Calu3 (cell line): ENCODE measurements around the gene PPARA. TPM values are rescaled to one million over a fixed set of nuclear protein-coding genes. Genes with fewer than 3 reads are reported as not detected.

Source experiments
- BruUV-seq: library from RNA; stranded (reverse); fragments of 400-500 nt; replicated peaks from 2 replicates; lab custom pipeline; 2021; lab: Mats Ljungman, UMichigan
- CTCF ChIA-PET: fragments of 300-600 bp; sonication (Branson Sonifier 250); formaldehyde crosslinking; loops from one replicate; lab custom pipeline; 2022; ENCODE audit warnings: antibody characterized with exemption; lab: Charles Lee
- DNase-seq: peaks from one replicate; pipeline ENCODE4 v3.0.0; 2022
- H3K27ac Mint-ChIP-seq: one replicate; pipeline ENCODE4 v1.8.0; 2022; ENCODE audit warnings: mixed read lengths; ENCODE audit not compliant: unreplicated experiment
- H3K27me3 Mint-ChIP-seq: one replicate; pipeline ENCODE4 v1.8.0; 2022; ENCODE audit warnings: mixed read lengths; ENCODE audit not compliant: unreplicated experiment
- H3K36me3 Mint-ChIP-seq: one replicate; pipeline ENCODE4 v1.8.0; 2022; ENCODE audit warnings: mild to moderate bottlenecking, moderate library complexity, mixed read lengths; ENCODE audit not compliant: insufficient read depth, unreplicated experiment
- H3K4me1 Mint-ChIP-seq: one replicate; pipeline ENCODE4 v1.8.0; 2022; ENCODE audit warnings: mild to moderate bottlenecking, low read depth, mixed read lengths; ENCODE audit not compliant: unreplicated experiment
- H3K4me3 Mint-ChIP-seq: one replicate; pipeline ENCODE4 v1.8.0; 2022; ENCODE audit warnings: mild to moderate bottlenecking, low read depth, moderate library complexity, mixed read lengths; ENCODE audit not compliant: unreplicated experiment
- H3K9me3 Mint-ChIP-seq: one replicate; pipeline ENCODE4 v1.8.0; 2022; ENCODE audit warnings: low read depth, mixed read lengths; ENCODE audit not compliant: unreplicated experiment
- CTCF ChIP-seq: fragments of 200-600 bp; IDR thresholded peaks from one replicate; pipeline ENCODE4 v1.8.0; 2022; ENCODE audit warnings: antibody characterized with exemption; ENCODE audit not compliant: unreplicated experiment
- intact Hi-C: fragments of 100-400 bp; cut with micrococcal nuclease; formaldehyde crosslinking; loops from one replicate; pipeline ENCODE4 v1.10.0; 2022; ENCODE audit not compliant: unreplicated experiment
- total RNA-seq: library from RNA; stranded (reverse); gene quantifications from 2 replicates; pipeline ENCODE4 v1.2.3, GENCODE V29; 2022

The PPARA gene
- total RNA-seq, 1 experiment from 2014 or later: 22.7 TPM

GRCh38 chr22:46103664-46104063, 46.7 kb upstream of the PPARA start:
- TF ChIP-seq CTCF: no peak
- Mint-ChIP-seq H3K36me3 (peaks cover 89% of the 10 kb centered on the region), H3K4me3 (peak overlapping the region; percentile 48), H3K27me3 (no peaks in the 10 kb centered on the region), H3K4me1 (peaks cover 30% of the 10 kb centered on the region), H3K9me3 (no peaks in the 10 kb centered on the region), H3K27ac (peak overlapping the region; percentile 86)
- no TSS peak for BruUV-seq
- CTCF ChIA-PET: no interaction called here
- intact Hi-C loops: loop anchor here (10.0 kb wide), 1 partner anchor 49 kb away; no protein-coding TSS in a partner anchor
- DNase-seq: no peak

GRCh38 chr22:46104170-46104880, 46.0 kb upstream of the PPARA start:
- peak overlapping the region; percentile 52 for H3K4me3 Mint-ChIP-seq
- no peak for TF ChIP-seq CTCF
- peak overlapping the region; percentile 90 for H3K27ac Mint-ChIP-seq
- intact Hi-C loops: loop anchor here (10.0 kb wide), 1 partner anchor 50 kb away; no protein-coding TSS in a partner anchor
- no peaks in the 10 kb centered on the region for H3K9me3 Mint-ChIP-seq
- BruUV-seq: no TSS peak
- CTCF ChIA-PET: no interaction called here
- H3K4me1 Mint-ChIP-seq: peaks cover 37% of the 10 kb centered on the region
- DNase-seq: no peak
- peaks cover 89% of the 10 kb centered on the region for H3K36me3 Mint-ChIP-seq
- no peaks in the 10 kb centered on the region for H3K27me3 Mint-ChIP-seq

- peak; percentile 30 for DNase-seq
- Mint-ChIP-seq H3K27ac (peak overlapping the region; percentile 90), H3K4me1 (peaks cover 42% of the 10 kb centered on the region), H3K36me3 (peaks cover 92% of the 10 kb centered on the region), H3K27me3 (no peaks in the 10 kb centered on the region), H3K9me3 (no peaks in the 10 kb centered on the region), H3K4me3 (peak overlapping the region; percentile 52)
- no TSS peak for BruUV-seq
- intact Hi-C loops: loop anchor here (10.0 kb wide), 1 partner anchor 50 kb away; no protein-coding TSS in a partner anchor
- TF ChIP-seq CTCF: no peak
- CTCF ChIA-PET: no interaction called here
Observed at GRCh38 chr22:46104881-46105493, 45.3 kb upstream of the PPARA start.

- peaks cover 42% of the 10 kb centered on the region for H3K4me1 Mint-ChIP-seq
- intact Hi-C loops: loop anchor here (10.0 kb wide), 1 partner anchor 51 kb away; no protein-coding TSS in a partner anchor
- peak; percentile 85 for DNase-seq
- no peak for TF ChIP-seq CTCF
- CTCF ChIA-PET: interaction anchor here (0.6 to 1.3 kb wide), 2 partner anchors 22 to 100 kb away, joined by 4 to 5 read pairs; no protein-coding TSS in a partner anchor
- peak overlapping the region; percentile 90 for H3K27ac Mint-ChIP-seq
- H3K4me3 Mint-ChIP-seq: peak overlapping the region; percentile 52
- no TSS peak for BruUV-seq
- H3K36me3 Mint-ChIP-seq: peaks cover 96% of the 10 kb centered on the region
- H3K27me3 Mint-ChIP-seq: no peaks in the 10 kb centered on the region
- no peaks in the 10 kb centered on the region for H3K9me3 Mint-ChIP-seq
Observed at GRCh38 chr22:46105494-46106278, 44.6 kb upstream of the PPARA start.
